ENCODE measurements around the gene FAM83C. TPM values are rescaled to one million over a fixed set of nuclear protein-coding genes. Genes with fewer than 3 reads are reported as not detected.

FAM83C gene
- total RNA-seq, 1 experiment from 2014 or later: not detected

DNA sequence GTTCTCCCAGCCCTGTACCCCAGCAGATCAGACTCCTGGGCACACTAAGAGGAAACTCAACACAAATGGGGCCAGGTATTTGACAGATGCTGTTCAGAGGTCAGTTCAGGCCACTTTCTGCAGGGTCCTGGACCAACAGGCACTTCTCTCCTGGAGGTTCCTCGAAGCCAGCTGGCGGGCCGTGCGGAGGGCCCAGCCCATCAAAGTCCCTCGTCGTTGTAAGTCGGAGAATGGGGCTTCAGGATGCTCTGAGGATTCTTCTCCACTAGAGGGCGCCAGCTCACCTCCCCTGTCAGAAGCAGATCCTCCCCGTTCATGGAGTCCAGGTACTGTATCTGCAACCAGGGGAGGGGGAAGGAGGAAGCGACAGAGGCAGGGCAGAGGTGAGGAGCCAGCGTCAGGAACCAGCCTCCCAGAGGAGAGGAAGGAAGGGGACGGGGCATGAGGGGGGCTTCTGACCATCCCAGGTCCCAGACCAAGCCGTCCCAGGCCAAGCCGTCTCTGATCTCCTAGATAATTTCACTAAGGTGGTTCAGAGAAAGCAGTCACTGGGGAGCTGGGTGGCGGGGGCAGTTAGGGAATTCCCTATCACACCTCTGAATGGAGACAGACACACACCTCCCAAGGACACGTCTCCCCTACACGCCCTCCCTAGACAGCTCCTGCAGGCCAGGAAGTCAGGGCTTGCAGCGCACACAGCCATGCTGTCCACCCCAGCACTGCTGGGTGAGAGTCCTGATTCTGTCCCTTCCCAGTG is 11.7 kb upstream of the FAM83C start:
- peak; percentile 93 for DNase-seq (ENCODE audit: low read depth, low spot score)
- in situ Hi-C loops (cut with HindIII; ENCODE audit: low pct_unique_long_range_greater_than_20kb, low sequenced_read_pairs): no loop called here

DNA sequence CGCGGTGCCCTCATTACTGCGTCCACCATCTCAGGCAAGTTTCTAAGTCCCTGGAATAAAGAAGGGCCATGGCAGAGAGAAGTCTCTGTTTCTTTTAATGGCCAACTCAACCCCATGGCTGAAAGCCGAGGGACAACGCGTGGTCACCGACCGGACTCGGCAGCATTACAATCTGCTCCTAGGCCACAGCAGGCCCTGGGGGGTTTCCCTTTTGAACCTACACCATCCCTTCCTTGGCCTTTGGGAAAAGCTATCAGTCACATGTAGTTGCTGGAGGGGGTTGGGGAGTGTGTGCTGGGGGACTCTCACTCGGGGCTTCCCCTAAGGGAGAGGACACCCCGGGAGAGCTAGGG is 11.1 kb upstream of the FAM83C start:
- in situ Hi-C loops (cut with HindIII; ENCODE audit: low pct_unique_long_range_greater_than_20kb, low sequenced_read_pairs): no loop called here
- DNase-seq (ENCODE audit: low read depth, low spot score): no peak

DNA sequence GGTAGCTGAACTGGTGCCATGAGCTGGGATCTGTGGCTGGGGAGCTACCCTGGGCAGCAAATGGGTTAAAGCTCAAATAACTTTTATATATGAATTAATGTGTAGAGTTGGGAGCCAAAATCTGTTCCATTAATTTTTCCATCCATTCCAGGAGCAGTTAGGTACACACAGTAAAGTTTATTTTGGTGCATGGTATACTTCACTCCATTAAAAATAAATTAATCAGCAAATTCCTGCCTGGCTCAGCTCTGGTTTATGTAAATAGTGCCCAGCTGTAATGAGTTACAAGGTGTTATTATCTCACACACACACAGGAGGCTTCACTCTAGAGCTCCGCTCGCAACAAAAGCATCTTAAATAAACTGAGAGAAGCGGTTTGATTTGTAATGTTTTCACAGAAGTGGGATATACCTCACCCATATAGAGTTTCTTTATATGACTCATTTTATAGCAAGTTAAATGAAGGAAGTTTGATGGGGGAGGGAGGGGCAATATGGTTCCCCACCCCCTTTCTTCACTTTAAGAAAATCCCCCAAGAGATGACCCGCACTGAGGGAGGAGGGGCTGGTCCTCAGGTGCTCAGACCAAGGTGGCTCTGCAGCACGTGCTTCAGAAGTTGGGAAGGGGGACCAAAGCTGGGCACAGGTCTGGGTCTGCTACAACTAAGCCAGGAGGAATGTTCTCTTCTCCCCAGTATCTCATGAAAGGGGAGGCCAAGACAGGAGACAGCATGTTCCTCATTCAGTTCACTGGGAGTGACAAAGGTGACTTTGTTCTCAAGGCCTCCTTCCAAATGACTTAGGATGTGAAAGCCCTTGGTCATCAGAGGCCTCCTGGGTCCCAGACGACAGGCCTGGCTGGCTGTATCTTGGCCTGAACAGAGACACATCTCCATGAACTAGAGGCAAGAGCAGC is 10.5 kb upstream of the FAM83C start:
- in situ Hi-C loops (cut with HindIII; ENCODE audit: low pct_unique_long_range_greater_than_20kb, low sequenced_read_pairs): no loop called here
- peak; percentile 54 for DNase-seq (ENCODE audit: low read depth, low spot score)

DNA sequence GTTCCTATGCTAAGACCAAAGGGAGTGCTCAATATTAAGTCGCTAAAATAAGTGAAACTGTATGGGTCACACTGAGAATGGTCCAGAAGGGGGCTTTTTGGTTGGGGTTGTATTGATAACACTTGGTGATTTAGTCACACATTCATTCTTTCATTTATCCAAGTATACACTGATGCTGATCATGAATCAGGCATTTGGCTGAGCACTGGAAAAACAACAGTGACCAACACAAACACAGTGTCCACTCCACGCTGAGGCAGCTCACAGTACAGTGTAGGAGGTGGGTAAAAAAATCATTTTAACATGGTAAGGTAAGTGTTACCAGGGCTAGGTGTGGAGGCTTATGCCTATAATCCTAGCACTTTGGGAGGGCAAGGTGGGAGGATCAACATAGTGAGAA is 9.2 kb upstream of the FAM83C start:
- in situ Hi-C loops (cut with HindIII; ENCODE audit: low pct_unique_long_range_greater_than_20kb, low sequenced_read_pairs): no loop called here
- no peak for DNase-seq (ENCODE audit: low read depth, low spot score)

DNA sequence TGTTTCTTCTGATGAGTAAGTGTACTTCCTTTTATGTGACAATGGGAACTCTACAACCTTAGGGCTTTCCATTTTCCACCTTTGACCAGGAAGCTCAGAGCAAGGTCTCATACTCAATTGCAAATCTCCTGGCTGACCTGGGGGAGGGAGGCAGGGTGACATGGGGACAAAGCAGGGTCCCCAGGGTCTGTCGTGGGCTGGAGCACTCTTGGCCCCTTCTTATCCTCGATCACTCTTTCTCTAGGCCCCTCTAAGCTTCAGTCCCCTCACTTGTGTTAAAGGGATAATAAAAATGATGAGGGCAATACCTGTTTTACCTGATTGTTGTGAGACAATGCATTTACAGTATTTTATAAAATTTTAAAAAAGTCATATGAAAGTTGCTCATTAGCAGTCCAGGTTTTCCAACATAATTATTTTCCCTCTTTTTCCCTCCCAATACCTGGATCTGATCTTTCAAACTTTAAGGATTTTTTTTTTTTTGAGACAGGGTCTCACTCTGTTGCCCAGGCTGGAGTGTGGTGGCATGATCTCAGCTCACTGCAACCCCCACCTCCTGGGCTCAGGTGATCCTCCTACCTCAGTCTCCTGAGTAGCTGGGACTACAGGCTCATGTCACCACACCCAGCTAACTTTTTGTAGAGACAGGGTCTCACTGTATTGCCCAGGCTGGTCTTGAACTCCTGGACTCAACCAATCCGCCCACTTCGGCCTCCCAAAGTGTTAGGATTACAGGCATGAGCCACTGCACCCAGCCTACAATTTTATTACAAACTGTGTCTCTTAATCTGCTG is 8.4 kb upstream of the FAM83C start:
- DNase-seq (ENCODE audit: low read depth, low spot score): no peak
- in situ Hi-C loops (cut with HindIII; ENCODE audit: low pct_unique_long_range_greater_than_20kb, low sequenced_read_pairs): no loop called here

DNA sequence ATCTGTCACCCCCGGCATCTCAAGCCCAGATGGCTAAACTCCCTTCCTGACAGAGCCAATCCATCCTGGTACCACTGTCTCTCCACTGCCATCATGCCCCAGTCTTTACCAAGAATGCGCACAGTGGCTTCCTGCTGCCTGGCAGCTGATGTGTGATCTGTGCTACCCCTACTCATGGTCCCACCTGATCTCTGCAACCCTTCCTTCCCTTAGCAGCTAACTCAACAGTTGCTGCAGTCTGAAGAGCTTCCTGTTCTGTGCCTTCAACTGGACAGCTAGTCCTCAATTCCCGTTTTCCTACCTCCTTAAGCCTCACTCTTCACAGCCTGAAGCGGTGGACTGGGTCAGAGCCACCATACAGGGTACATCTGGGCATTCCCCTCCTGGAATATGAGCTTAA is 7.6 kb upstream of the FAM83C start:
- DNase-seq (ENCODE audit: low read depth, low spot score): no peak
- in situ Hi-C loops (cut with HindIII; ENCODE audit: low pct_unique_long_range_greater_than_20kb, low sequenced_read_pairs): no loop called here

DNA sequence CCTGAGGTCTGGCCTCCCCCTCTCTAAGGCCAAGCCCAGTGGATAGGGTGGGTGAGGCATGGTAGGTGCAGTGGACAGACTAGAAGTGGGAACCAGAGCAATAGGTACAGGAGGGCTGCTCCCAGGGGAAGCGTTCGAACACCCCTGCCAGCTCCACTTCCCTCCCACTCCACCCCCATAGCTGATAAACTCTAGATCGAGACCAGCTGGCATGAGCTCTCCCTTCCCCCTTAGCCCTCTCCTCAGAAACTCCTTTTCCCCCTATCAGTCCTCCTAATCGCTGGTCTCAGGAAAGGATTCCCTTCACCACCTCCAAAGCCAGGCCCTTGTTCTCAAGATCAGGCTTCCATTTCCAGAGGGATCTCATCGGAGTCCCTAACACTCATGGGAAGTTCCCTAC is 6.0 kb upstream of the FAM83C start:
- no peak for DNase-seq (ENCODE audit: low read depth, low spot score)
- in situ Hi-C loops (cut with HindIII; ENCODE audit: low pct_unique_long_range_greater_than_20kb, low sequenced_read_pairs): no loop called here

DNA sequence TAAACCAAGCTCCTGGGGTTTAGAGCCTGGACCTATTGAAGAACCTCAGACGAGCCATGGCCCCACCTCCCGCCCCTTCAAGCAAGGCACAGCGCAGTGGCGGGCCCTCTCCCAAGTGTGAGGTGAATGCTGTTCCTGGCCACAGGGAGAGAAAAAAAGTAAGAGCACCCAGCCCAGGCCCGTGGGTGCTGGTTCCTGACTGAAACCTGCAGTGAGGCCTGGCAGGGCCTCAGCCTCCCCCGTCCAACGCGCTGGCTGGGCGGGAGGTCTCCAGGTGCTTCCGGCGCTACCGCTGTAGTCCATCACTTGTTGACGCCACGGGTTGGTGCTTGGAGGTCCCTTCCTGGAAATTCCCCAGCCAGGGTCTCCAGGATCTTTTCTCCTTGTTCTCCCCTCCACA is 5.5 kb upstream of the FAM83C start:
- no peak for DNase-seq (ENCODE audit: low read depth, low spot score)
- in situ Hi-C loops (cut with HindIII; ENCODE audit: low pct_unique_long_range_greater_than_20kb, low sequenced_read_pairs): no loop called here

DNA sequence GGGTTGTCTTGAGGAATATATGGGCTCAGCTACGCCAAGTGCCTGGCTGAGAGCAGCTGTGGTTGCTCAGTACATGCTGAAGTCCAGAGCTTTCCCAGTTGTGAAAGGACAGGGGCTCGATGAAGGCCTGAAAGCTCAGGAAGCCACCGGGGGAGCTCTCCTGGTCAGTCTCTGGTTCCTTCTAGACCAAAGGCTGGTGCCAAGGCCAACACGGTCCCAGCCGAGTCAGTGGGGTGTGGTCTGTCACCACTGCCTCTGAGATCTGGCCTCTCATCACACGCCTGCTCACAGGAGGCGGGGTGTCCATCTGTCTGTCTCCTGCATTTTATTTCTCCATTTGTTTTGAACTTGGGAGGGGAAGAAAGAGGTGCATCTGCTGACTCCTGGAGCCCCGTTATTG is 4.9 kb upstream of the FAM83C start:
- DNase-seq (ENCODE audit: low read depth, low spot score): no peak
- in situ Hi-C loops (cut with HindIII; ENCODE audit: low pct_unique_long_range_greater_than_20kb, low sequenced_read_pairs): no loop called here

DNA sequence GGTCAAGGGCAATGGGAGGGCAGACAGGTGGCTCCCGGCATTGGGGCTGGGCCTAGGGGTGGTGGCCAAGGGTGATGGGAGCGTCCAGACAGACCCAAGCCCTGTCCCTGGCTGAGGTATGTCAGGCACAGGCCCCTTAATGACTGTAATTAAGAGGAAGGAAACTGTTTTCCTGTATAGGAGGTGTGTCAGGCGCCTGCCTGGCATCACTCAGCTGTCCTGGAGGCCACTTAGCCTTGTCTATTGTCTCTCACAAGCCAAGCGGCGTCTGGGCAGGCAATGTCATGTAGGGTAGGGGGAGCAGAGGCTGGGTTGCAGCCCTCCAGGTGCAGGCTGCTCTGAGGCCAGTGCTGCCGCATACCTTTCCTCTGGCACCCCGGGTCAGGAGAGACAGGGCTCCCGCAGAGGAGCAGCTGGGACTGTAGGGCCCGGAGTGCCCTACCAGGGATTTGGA is 3.9 kb upstream of the FAM83C start:
- in situ Hi-C loops (cut with HindIII; ENCODE audit: low pct_unique_long_range_greater_than_20kb, low sequenced_read_pairs): no loop called here
- no peak for DNase-seq (ENCODE audit: low read depth, low spot score)

DNA sequence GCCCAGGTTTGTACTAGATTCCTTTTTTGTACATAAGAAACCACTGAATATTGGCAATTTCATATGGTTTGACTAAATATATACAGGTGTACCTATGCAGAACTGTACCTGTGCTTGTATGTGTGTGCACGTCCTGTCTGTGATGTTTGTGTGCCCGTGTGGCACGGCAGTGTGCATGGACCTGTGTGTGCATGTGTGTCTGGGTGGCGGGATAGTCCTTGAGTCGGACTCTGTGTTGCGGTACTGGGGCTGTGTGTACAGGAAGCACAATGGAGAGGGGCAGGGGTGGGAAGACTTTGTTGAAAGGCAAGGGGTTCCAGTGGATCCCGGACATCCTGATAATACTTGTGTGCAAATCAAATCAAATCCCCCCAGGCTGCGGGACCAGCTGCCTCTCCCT is 3.4 kb upstream of the FAM83C start:
- in situ Hi-C loops (cut with HindIII; ENCODE audit: low pct_unique_long_range_greater_than_20kb, low sequenced_read_pairs): no loop called here
- no peak for DNase-seq (ENCODE audit: low read depth, low spot score)

DNA sequence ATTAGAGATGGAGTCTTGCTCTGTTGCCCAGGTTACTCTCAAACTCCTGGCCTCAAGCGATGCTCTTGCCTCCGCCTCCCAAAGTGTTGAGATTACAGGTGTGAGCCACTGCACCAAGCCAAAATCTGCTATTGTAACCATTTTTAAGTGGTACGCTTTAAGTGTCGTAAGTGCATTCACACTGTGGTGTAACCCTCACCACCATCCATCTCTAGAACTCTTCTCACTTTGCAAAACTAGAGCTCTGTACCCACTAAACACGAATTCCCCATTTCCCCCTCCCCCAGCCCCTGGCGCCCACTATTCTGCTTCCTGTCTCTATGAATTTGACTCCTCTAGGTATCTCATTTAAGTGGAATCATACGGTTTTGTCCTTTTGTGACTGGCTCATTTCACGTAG is 2.8 kb upstream of the FAM83C start:
- in situ Hi-C loops (cut with HindIII; ENCODE audit: low pct_unique_long_range_greater_than_20kb, low sequenced_read_pairs): no loop called here

DNA sequence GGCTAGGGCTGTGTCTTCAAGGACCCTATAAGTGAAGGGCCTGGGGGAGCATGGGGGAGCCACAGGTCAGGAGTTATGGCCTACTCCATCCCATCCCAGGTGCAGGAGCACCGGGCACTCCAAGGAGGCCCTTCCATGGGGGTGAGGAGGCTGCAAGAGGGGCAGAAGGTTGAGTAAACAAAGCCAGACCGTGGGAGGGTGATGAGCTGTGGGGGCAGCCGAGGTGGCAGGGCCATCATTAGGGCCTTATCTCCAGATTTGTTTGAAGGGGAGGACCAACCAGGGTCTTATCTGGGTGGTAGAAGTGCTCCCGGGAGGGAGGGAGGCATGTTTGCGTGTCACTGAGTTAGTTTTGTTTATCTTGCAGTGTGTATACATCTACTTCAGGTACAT is 2.1 kb upstream of the FAM83C start:
- in situ Hi-C loops (cut with HindIII; ENCODE audit: low pct_unique_long_range_greater_than_20kb, low sequenced_read_pairs): no loop called here
- DNase-seq (ENCODE audit: low read depth, low spot score): no peak

More for the DNA sequence above, 2.8 kb upstream of the FAM83C start:
- DNase-seq (ENCODE audit: low read depth, low spot score): no peak

DNA sequence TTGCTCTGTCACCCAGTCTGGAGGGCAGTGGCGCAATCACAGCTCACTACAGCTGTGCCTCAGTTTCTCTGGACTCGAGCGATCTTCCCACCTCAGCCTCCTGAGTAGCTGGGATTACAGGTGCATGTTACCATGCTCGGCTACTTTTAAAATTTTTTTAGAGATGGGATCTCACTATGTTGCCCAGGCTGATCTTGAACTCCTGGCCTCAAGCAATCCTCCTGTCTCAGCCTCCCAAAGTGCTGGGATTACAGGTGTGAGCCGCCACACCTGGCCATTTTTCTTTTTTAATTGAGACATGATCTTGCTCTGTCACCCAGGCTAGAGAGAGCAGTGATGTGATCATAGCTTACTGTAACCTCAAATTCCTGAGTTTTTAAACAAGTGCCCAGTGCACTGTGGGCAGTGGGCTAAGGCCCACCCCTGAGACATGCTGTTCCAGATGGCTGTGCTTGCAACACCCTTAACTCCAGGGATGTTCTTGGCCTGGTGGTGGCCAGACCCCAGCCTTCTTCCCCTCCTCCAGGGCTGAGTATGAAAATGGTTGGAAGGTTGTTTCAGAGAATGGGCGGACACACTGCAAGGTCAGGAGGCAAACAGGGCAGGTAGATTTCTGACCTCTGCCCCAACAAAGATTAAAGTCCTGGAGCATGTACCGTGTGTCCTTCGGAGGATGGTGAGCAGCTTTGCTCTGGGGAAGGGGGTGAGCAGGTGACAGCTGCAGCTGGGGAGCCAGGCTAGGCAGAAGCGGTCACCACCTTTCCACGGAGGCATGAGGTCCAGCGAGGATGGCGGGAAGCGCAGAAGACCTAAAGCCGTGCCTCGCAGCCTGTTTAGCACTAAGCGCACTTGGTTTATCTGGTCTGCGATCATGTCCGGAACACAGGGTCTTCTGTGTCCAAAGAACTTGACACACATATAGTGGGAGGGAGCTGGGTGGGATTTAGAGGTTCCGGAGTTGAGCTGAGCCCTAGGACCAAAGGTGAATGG is 1.4 kb upstream of the FAM83C start:
- no peak for DNase-seq (ENCODE audit: low read depth, low spot score)
- in situ Hi-C loops (cut with HindIII; ENCODE audit: low pct_unique_long_range_greater_than_20kb, low sequenced_read_pairs): no loop called here

DNA sequence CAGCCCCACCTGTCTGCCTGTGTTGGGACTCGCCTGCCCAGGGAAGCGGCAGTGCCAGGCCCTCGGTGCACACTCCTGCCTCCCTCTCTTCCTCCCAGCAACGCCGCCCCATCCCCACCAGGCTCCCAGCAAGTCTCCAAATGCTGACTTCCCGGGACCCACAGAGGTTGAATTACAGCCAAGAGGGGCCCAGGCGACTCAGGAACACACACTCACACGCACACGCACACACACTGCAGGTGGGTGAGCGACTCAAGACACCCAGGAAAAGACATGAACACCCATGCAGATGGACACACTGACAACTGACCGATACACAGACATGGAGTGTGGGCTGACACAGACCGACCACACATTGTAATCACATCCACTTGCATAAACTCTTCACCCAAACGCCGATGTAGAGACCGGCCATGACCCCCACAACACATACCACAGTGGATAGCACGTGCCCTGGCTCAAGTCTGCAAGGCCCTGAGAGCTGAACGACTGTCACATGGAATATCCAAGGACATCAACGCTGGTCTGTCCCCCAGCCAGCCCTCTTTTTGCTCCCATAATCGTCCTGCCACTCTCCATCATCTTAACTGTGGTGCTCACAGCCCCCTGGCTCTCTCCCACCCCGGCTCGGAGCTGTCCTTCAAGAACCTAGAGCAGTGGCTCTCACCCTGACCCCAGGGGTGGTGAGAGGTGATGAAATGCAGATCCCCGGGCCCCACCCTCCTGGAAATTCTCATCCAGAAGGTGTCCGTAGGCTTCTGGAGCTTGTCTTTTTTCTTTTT is 470 bp upstream of the FAM83C start:
- no peak for DNase-seq (ENCODE audit: low read depth, low spot score)
- in situ Hi-C loops (cut with HindIII; ENCODE audit: low pct_unique_long_range_greater_than_20kb, low sequenced_read_pairs): no loop called here

DNA sequence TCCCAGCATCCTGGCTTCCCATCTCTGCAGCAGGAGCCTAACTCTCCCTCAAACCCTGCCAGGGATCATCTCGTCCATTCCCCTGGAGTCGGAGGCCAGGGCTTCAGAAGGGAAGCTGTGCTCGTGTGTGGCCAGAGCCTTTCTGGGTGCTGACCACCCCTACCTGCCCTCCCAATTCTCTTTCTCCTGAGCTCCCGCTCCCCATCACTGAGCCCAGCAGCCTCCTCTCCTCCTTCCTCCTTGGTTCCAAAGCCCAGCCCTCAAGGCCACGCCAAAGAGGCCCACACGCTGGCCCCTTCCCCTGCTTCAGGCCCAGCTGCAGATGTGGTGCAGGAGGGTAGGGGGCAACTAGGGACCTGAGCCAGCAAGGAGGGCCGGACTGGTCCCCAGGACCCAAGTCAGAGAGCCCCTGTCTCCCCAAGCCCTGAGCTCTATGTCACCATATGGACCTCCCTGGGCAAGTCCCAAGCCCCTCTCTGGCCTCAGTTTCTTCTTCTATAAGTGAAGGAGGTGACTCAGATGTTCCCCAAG is 1.3 kb downstream of the FAM83C start:
- in situ Hi-C loops (cut with HindIII; ENCODE audit: low pct_unique_long_range_greater_than_20kb, low sequenced_read_pairs): no loop called here

More for the DNA sequence above, 1.3 kb downstream of the FAM83C start:
- no peak for DNase-seq (ENCODE audit: low read depth, low spot score)

Measured in SK-MEL-5 (cell line).